Parathyroid adenoma (tissue), 2 donors: Measurements from ENCODE around the gene ACSL1.

Source experiments
- H2AFZ ChIP-seq: fragments of 300-600 bp; sonication (generic); one replicate; pipeline ENCODE4 v1.7.0; 2017; ENCODE audit warnings: antibody characterized with exemption, mild to moderate bottlenecking
- H3K27ac ChIP-seq: fragments of 300-600 bp; sonication (generic); one replicate; pipeline ENCODE4 v1.7.0; 2017
- H3K27me3 ChIP-seq: fragments of 300-600 bp; sonication (generic); one replicate; pipeline ENCODE4 v1.7.0; 2017; ENCODE audit warnings: low read length; ENCODE audit not compliant: control insufficient read depth, insufficient read depth
- H3K36me3 ChIP-seq: fragments of 300-600 bp; sonication (generic); one replicate; pipeline ENCODE4 v1.7.0; 2017; ENCODE audit warnings: low read length; ENCODE audit not compliant: control insufficient read depth, insufficient read depth
- H3K4me1 ChIP-seq: fragments of 300-600 bp; sonication (generic); one replicate; pipeline ENCODE4 v1.7.0; 2017; ENCODE audit warnings: control low read depth
- H3K4me2 ChIP-seq: fragments of 300-600 bp; sonication (generic); one replicate; pipeline ENCODE4 v1.7.0; 2017; ENCODE audit warnings: low read length
- H3K4me3 ChIP-seq: fragments of 300-600 bp; sonication (generic); one replicate; pipeline ENCODE4 v1.7.0; 2017; ENCODE audit warnings: low read depth, low read length
- H3K79me2 ChIP-seq: fragments of 300-600 bp; sonication (generic); one replicate; pipeline ENCODE4 v1.7.0; 2017; ENCODE audit warnings: control low read depth
- H3K9ac ChIP-seq: fragments of 300-600 bp; sonication (generic); one replicate; pipeline ENCODE4 v1.7.0; 2017; ENCODE audit warnings: mild to moderate bottlenecking
- H3K9me3 ChIP-seq: fragments of 300-600 bp; sonication (generic); one replicate; pipeline ENCODE4 v1.7.0; 2017; ENCODE audit warnings: low read length; ENCODE audit not compliant: control insufficient read depth
- CTCF ChIP-seq: fragments of 300-600 bp; sonication (generic); IDR thresholded peaks from one replicate; pipeline ENCODE4 v1.7.0; 2017; ENCODE audit warnings: antibody characterized with exemption, mild to moderate bottlenecking
- donor health status: primary hyperparathyroidism.

Gene ACSL1

GRCh38 chr4:184721254-184721653 lies 104.5 kb downstream of the ACSL1 start:
- Histone ChIP-seq H3K9me3 (no peaks in the 10 kb centered on the region), H3K36me3 (no peaks in the 10 kb centered on the region), H3K9ac (no peak overlapping the region), H3K27ac (no peak overlapping the region), H3K79me2 (no peaks in the 10 kb centered on the region), H3K4me1 (no peaks in the 10 kb centered on the region), H3K27me3 (no peaks in the 10 kb centered on the region), H2AFZ (no peak overlapping the region), H3K4me3 (no peak overlapping the region), H3K4me2 (no peak overlapping the region)
- TF ChIP-seq CTCF = no peak

- H3K4me1 ChIP-seq = no peaks in the 10 kb centered on the region
- no peaks in the 10 kb centered on the region for H3K9me3 ChIP-seq
- no peak overlapping the region for H3K27ac ChIP-seq
- H3K4me3 ChIP-seq = no peak overlapping the region
- H3K79me2 ChIP-seq = no peaks in the 10 kb centered on the region
- TF ChIP-seq CTCF = no peak
- no peak overlapping the region for H3K9ac ChIP-seq
- H3K36me3 ChIP-seq = no peaks in the 10 kb centered on the region
- no peak overlapping the region for H3K4me2 ChIP-seq
- H3K27me3 ChIP-seq = no peaks in the 10 kb centered on the region
- no peak overlapping the region for H2AFZ ChIP-seq
Measured at GRCh38 chr4:184719407-184719806, 106.4 kb downstream of the ACSL1 start.

GRCh38 chr4:184715526-184715925 lies 110.2 kb downstream of the ACSL1 start:
- TF ChIP-seq CTCF = no peak
- H2AFZ ChIP-seq = no peak overlapping the region
- no peak overlapping the region for H3K4me3 ChIP-seq
- no peaks in the 10 kb centered on the region for H3K27me3 ChIP-seq
- H3K36me3 ChIP-seq = no peaks in the 10 kb centered on the region
- H3K4me2 ChIP-seq = no peak overlapping the region
- no peak overlapping the region for H3K9ac ChIP-seq
- H3K79me2 ChIP-seq = no peaks in the 10 kb centered on the region
- no peaks in the 10 kb centered on the region for H3K9me3 ChIP-seq
- H3K4me1 ChIP-seq = no peaks in the 10 kb centered on the region
- H3K27ac ChIP-seq = no peak overlapping the region

- H3K27me3 ChIP-seq = no peaks in the 10 kb centered on the region
- no peak for TF ChIP-seq CTCF
- H3K9me3 ChIP-seq = no peaks in the 10 kb centered on the region
- no peak overlapping the region for H3K9ac ChIP-seq
- H3K36me3 ChIP-seq = no peaks in the 10 kb centered on the region
- no peak overlapping the region for H2AFZ ChIP-seq
- no peak overlapping the region for H3K4me2 ChIP-seq
- no peaks in the 10 kb centered on the region for H3K79me2 ChIP-seq
- no peaks in the 10 kb centered on the region for H3K4me1 ChIP-seq
- H3K4me3 ChIP-seq = no peak overlapping the region
- no peak overlapping the region for H3K27ac ChIP-seq
Measured at GRCh38 chr4:184713887-184714286, 111.9 kb downstream of the ACSL1 start.

- no peak overlapping the region for H3K4me2 ChIP-seq
- no peak overlapping the region for H2AFZ ChIP-seq
- H3K79me2 ChIP-seq = no peaks in the 10 kb centered on the region
- no peak overlapping the region for H3K27ac ChIP-seq
- H3K9ac ChIP-seq = no peak overlapping the region
- no peaks in the 10 kb centered on the region for H3K27me3 ChIP-seq
- no peaks in the 10 kb centered on the region for H3K4me1 ChIP-seq
- TF ChIP-seq CTCF = no peak
- peaks cover 3% of the 10 kb centered on the region for H3K36me3 ChIP-seq
- H3K9me3 ChIP-seq = no peaks in the 10 kb centered on the region
- no peak overlapping the region for H3K4me3 ChIP-seq
Measured at GRCh38 chr4:184712322-184712721, 113.4 kb downstream of the ACSL1 start.
